WTC11 (cell line): ENCODE data around the gene LCA5.
"Not testable (repeated sequence)": the region's sequence is repeated elsewhere in the genome, so short reads cannot be mapped to it uniquely, and the experiment has no call there.

Experiments used
- CTCF ChIP-seq: fragments of 200-600 bp; IDR thresholded peaks from 2 replicates; pipeline ENCODE4 v1.8.0; 2022; ENCODE audit warnings: antibody characterized with exemption
- ELF4 ChIP-seq: sonication (generic); formaldehyde crosslinking; IDR thresholded peaks from 2 replicates; pipeline ENCODE4 v1.8.1; 2022; ENCODE audit warnings: low read depth, mild to moderate bottlenecking, moderate library complexity, missing genetic modification reagents
- ESRRA ChIP-seq: sonication (generic); formaldehyde crosslinking; IDR thresholded peaks from 2 replicates; pipeline ENCODE4 v1.8.1; 2022; ENCODE audit warnings: mild to moderate bottlenecking, missing genetic modification reagents, borderline replicate concordance
- FOXP4 ChIP-seq: sonication (generic); formaldehyde crosslinking; IDR thresholded peaks from 2 replicates; pipeline ENCODE4 v1.8.0; 2022; ENCODE audit warnings: mild to moderate bottlenecking, missing genetic modification reagents
- GTF2I ChIP-seq: fragments of 250-450 bp; sonication (Bioruptor Pico); conservative IDR thresholded peaks from 2 replicates; pipeline ENCODE4 v1.4.0; 2021; ENCODE audit warnings: mild to moderate bottlenecking
- RELA ChIP-seq: sonication (generic); formaldehyde crosslinking; IDR thresholded peaks from 2 replicates; pipeline ENCODE4 v1.8.1; 2022; ENCODE audit warnings: missing genetic modification reagents, mild to moderate bottlenecking, borderline replicate concordance
- USF2 ChIP-seq: sonication (generic); formaldehyde crosslinking; IDR thresholded peaks from 2 replicates; pipeline ENCODE4 v1.8.1; 2023; ENCODE audit warnings: mild to moderate bottlenecking, missing genetic modification reagents, moderate library complexity
- ZNF121 ChIP-seq: sonication (generic); formaldehyde crosslinking; IDR thresholded peaks from 2 replicates; pipeline ENCODE4 v1.8.0; 2023; ENCODE audit warnings: missing genetic modification reagents

- not testable (repeated sequence) for TF ChIP-seq CTCF; RELA (CRISPR knock-in tag); GTF2I (CRISPR knock-in tag); ELF4 (CRISPR knock-in tag); USF2; FOXP4 (CRISPR knock-in tag); ESRRA (CRISPR knock-in tag); ZNF121 (CRISPR knock-in tag)
Observed at GRCh38 chr6:79443876-79444275, 93.4 kb downstream of the LCA5 start.
